DND-41 (cell line): ENCODE data around the gene BNC1.

Source experiments
- CTCF ChIP-seq: IDR thresholded peaks from 2 replicates; pipeline ENCODE4 v1.5.1; 2012; ENCODE audit warnings: borderline replicate concordance, low read length, moderate library complexity, mild to moderate bottlenecking; ENCODE audit not compliant: poor library complexity, severe bottlenecking; ENCODE audit errors: extremely low read depth
- EZH2 ChIP-seq: IDR thresholded peaks from 3 replicates; pipeline ENCODE4 v1.6.1; 2012; ENCODE audit warnings: borderline replicate concordance, low read depth, mild to moderate bottlenecking, moderate library complexity, low read length, inconsistent platforms; ENCODE audit not compliant: severe bottlenecking

GRCh38 chr15:83303535-83303934, 19.1 kb upstream of the BNC1 start:
- TF ChIP-seq EZH2 (no peak), CTCF (no peak)
